Caco-2 (cell line): ENCODE results near the gene CHD9. TPM values are rescaled to one million over a fixed set of nuclear protein-coding genes. Genes with fewer than 3 reads are reported as not detected.
A peak's percentile ranks its signal among the peaks of the same experiment; 100 is the strongest.

Experiments
- BruUV-seq: library from RNA; stranded (reverse); fragments of 400-500 nt; replicated peaks from 2 replicates; lab custom pipeline; 2021; lab: Mats Ljungman, UMichigan
- CTCF ChIA-PET: fragments of 300-600 bp; sonication (Branson Sonifier 250); formaldehyde crosslinking; loops from one replicate; lab custom pipeline; 2022; ENCODE audit warnings: antibody characterized with exemption; lab: Charles Lee
- POLR2A ChIA-PET: fragments of 300-600 bp; sonication (Branson Sonifier 250); formaldehyde crosslinking; loops from one replicate; lab custom pipeline; 2022; ENCODE audit warnings: antibody characterized with exemption; lab: Charles Lee
- DNase-seq, 2 experiments: peaks; one replicate each; pipeline versions ENCODE4 v3.0.0 to v3.0.0-alpha.2; 2020 to 2022
- H3K27me3 ChIP-seq: replicated peaks from 2 replicates; pipeline ENCODE4 v1.6.0; 2011; ENCODE audit warnings: low read length; ENCODE audit not compliant: control insufficient read depth, insufficient read depth
- H3K36me3 ChIP-seq: 2 replicates; pipeline ENCODE4 v1.5.1; 2011; ENCODE audit warnings: low read length; ENCODE audit not compliant: control insufficient read depth, insufficient read depth
- H3K4me1 ChIP-seq: fragments of 250-450 bp; sonication (Bioruptor Pico); 2 replicates; pipeline ENCODE4 v1.5.1; 2020; ENCODE audit warnings: mild to moderate bottlenecking
- H3K4me3 ChIP-seq: 2 replicates; pipeline ENCODE4 v1.5.1; 2011; ENCODE audit warnings: low read depth, mild to moderate bottlenecking, control low read depth, low read length
- H3K9me3 ChIP-seq: fragments of 250-450 bp; sonication (Bioruptor Pico); 2 replicates; pipeline ENCODE4 v1.5.1; 2020; ENCODE audit warnings: mild to moderate bottlenecking, moderate library complexity
- H3K27ac Mint-ChIP-seq: one replicate; pipeline ENCODE4 v1.8.0; 2022; ENCODE audit warnings: mixed read lengths; ENCODE audit not compliant: unreplicated experiment
- H3K27me3 Mint-ChIP-seq: one replicate; pipeline ENCODE4 v1.8.0; 2022; ENCODE audit warnings: mixed read lengths; ENCODE audit not compliant: insufficient read depth, unreplicated experiment
- H3K36me3 Mint-ChIP-seq: one replicate; pipeline ENCODE4 v1.8.0; 2022; ENCODE audit warnings: mild to moderate bottlenecking, mixed read lengths; ENCODE audit not compliant: insufficient read depth, unreplicated experiment
- H3K4me1 Mint-ChIP-seq: one replicate; pipeline ENCODE4 v1.8.0; 2022; ENCODE audit warnings: low read depth, mixed read lengths; ENCODE audit not compliant: unreplicated experiment
- H3K4me3 Mint-ChIP-seq: one replicate; pipeline ENCODE4 v1.8.0; 2022; ENCODE audit warnings: mild to moderate bottlenecking, moderate library complexity, mixed read lengths; ENCODE audit not compliant: unreplicated experiment
- H3K9me3 Mint-ChIP-seq: one replicate; pipeline ENCODE4 v1.8.0; 2022; ENCODE audit warnings: mixed read lengths; ENCODE audit not compliant: unreplicated experiment
- CTCF ChIP-seq, 2 experiments: fragments of 200-600 bp in 1 of 2; IDR thresholded peaks; 1 replicate in 1 of 2; 2 replicates in 1 of 2; pipeline versions ENCODE4 v1.5.1 to v1.8.0; 2011 to 2022; ENCODE audit warnings: antibody characterized with exemption in 1 of 2, control low read depth in 1 of 2, inconsistent platforms in 1 of 2, low read depth in 1 of 2, low read length in 1 of 2, mild to moderate bottlenecking in 1 of 2, moderate library complexity in 1 of 2; ENCODE audit not compliant: insufficient read depth in 1 of 2, severe bottlenecking in 1 of 2, unreplicated experiment in 1 of 2
- intact Hi-C: fragments of 100-400 bp; cut with micrococcal nuclease; formaldehyde crosslinking; loops from one replicate; pipeline ENCODE4 v1.10.0; 2022; ENCODE audit not compliant: unreplicated experiment
- total RNA-seq: library from RNA; stranded (reverse); gene quantifications from 2 replicates; pipeline ENCODE4 v1.2.3, GENCODE V29; 2022

CHD9 gene
- total RNA-seq, 1 experiment from 2014 or later, result 29.1 TPM

GRCh38 chr16:53126390-53126789 is 71.6 kb downstream of the CHD9 start:
- peaks cover 10% of the 10 kb centered on the region for H3K4me1 ChIP-seq
- H3K4me3 Mint-ChIP-seq, result no peak overlapping the region
- no peaks in the 10 kb centered on the region for H3K27me3 ChIP-seq
- no peak overlapping the region for H3K4me3 ChIP-seq
- CTCF ChIA-PET, result no interaction called here
- intact Hi-C loops, result no loop called here
- no peak overlapping the region for H3K27ac Mint-ChIP-seq
- no peak for TF ChIP-seq CTCF (IDR thresholded peaks at IDR 0.05; ENCODE audit: insufficient read depth in 1 of 2, low read depth in 1 of 2, low read length in 1 of 2, severe bottlenecking in 1 of 2, unreplicated experiment in 1 of 2)
- peaks cover 10% of the 10 kb centered on the region for H3K9me3 Mint-ChIP-seq
- H3K27me3 Mint-ChIP-seq, result no peaks in the 10 kb centered on the region
- peaks cover 6% of the 10 kb centered on the region for H3K36me3 Mint-ChIP-seq
- no peaks in the 10 kb centered on the region for H3K9me3 ChIP-seq
- BruUV-seq, result no TSS peak
- POLR2A ChIA-PET, result no interaction called here
- DNase-seq, result no peak
- peaks cover 11% of the 10 kb centered on the region for H3K4me1 Mint-ChIP-seq
- H3K36me3 ChIP-seq, result no peaks in the 10 kb centered on the region

- ChIA-PET CTCF (interaction anchor here (1.2 to 1.7 kb wide), 3 partner anchors 18 to 79 kb away, joined by 4 to 7 read pairs (median 7); partner anchors contain the start of gene CHD9), POLR2A (interaction anchor here (0.6 to 1.3 kb wide), 5 partner anchors 17 to 637 kb away, joined by 3 to 8 read pairs (median 4); partner anchors contain the start of gene CHD9)
- Histone ChIP-seq H3K27me3 (no peaks in the 10 kb centered on the region), H3K4me1 (peaks cover 25% of the 10 kb centered on the region), H3K4me3 (peak overlapping the region; percentile 76), H3K36me3 (no peaks in the 10 kb centered on the region), H3K9me3 (no peaks in the 10 kb centered on the region)
- intact Hi-C loops, result loop anchor here (1.0 to 10.0 kb wide), 5 partner anchors 30 to 305 kb away; partner anchors contain the start of gene RBL2
- TSS peak; percentile 90 for BruUV-seq
- TF ChIP-seq CTCF (IDR thresholded peaks at IDR 0.05; ENCODE audit: insufficient read depth in 1 of 2, low read depth in 1 of 2, low read length in 1 of 2, severe bottlenecking in 1 of 2, unreplicated experiment in 1 of 2), result no peak
- DNase-seq, result no peak
- H3K4me1 Mint-ChIP-seq, result peaks cover 20% of the 10 kb centered on the region
- H3K27ac Mint-ChIP-seq, result peak overlapping the region; percentile 92
- peaks cover under 1% of the 10 kb centered on the region for H3K9me3 Mint-ChIP-seq
- peaks cover 6% of the 10 kb centered on the region for H3K36me3 Mint-ChIP-seq
- H3K27me3 Mint-ChIP-seq, result no peaks in the 10 kb centered on the region
- peak overlapping the region; percentile 83 for H3K4me3 Mint-ChIP-seq
Measured at GRCh38 chr16:53129281-53130158, 74.7 kb downstream of the CHD9 start.
